Gastroesophageal sphincter (tissue), 4 donors: ENCODE data around the gene PER2. TPM values are rescaled to one million over a fixed set of nuclear protein-coding genes. Genes with fewer than 3 reads are reported as not detected.

ENCODE experiments used
- ATAC-seq: fragments of 150-250 bp; one replicate; pipeline ENCODE4 v1.9.1; 2016; ENCODE audit warnings: mild to moderate bottlenecking, moderate library complexity
- H3K27ac ChIP-seq, 4 donors: fragments of 200-600 bp; sonication (generic) in 3 of 4; 1 replicate in 3 of 4; 2 replicates in 1 of 4; pipeline ENCODE4 v1.5.1; 2016 to 2019
- H3K27me3 ChIP-seq: fragments of 200-600 bp; sonication (generic); one replicate; pipeline ENCODE4 v1.5.1; 2019
- H3K36me3 ChIP-seq, 2 donors: fragments of 200-600 bp; sonication (generic); one replicate each; pipeline ENCODE4 v1.5.1; 2019; ENCODE audit warnings: control low read depth in 1 of 2
- H3K4me1 ChIP-seq, 3 donors: fragments of 200-600 bp; sonication (generic); 1 replicate in 2 of 3; 2 replicates in 1 of 3; pipeline ENCODE4 v1.5.1; 2016 to 2019; ENCODE audit warnings: control low read depth in 2 of 3
- H3K4me3 ChIP-seq, 2 donors: fragments of 200-600 bp; sonication (generic); one replicate each; pipeline ENCODE4 v1.5.1; 2019; ENCODE audit warnings: mild to moderate bottlenecking in 1 of 2, moderate library complexity in 1 of 2
- H3K9me3 ChIP-seq, 3 donors: fragments of 200-600 bp; sonication (generic); one replicate each; pipeline ENCODE4 v1.5.1; 2017 to 2019; ENCODE audit warnings: control low read depth in 2 of 3
- CTCF ChIP-seq, 4 experiments: fragments of 200-600 bp in 2 of 4; fragments of 450-650 bp in 2 of 4; sonication (generic) in 1 of 4; IDR thresholded peaks; one replicate each; pipeline ENCODE4 v1.5.1; 2017 to 2019; ENCODE audit warnings: antibody characterized with exemption in 4 of 4, mild to moderate bottlenecking in 2 of 4, moderate library complexity in 2 of 4
- EP300 ChIP-seq: sonication (generic); formaldehyde crosslinking; IDR thresholded peaks from one replicate; pipeline ENCODE4 v1.6.1; 2017; ENCODE audit warnings: antibody characterized with exemption, mild to moderate bottlenecking
- POLR2A ChIP-seq, 2 donors: fragments of 450-650 bp; IDR thresholded peaks; one replicate each; pipeline ENCODE4 v1.6.1; 2017; ENCODE audit warnings: antibody characterized with exemption in 2 of 2, mild to moderate bottlenecking in 2 of 2, moderate library complexity in 1 of 2
- POLR2AphosphoS5 ChIP-seq: sonication (generic); formaldehyde crosslinking; IDR thresholded peaks from one replicate; pipeline ENCODE4 v1.6.1; 2017; ENCODE audit warnings: antibody characterized with exemption
- WGBS, 2 donors: methylation state at CpG; one replicate each; pipeline ENCODE4 v1.1.5; 2018; ENCODE audit warnings: low coverage in 1 of 2; 5-methylcytosine and 5-hydroxymethylcytosine counted together
- total RNA-seq, 4 donors: library from RNA; depleted of rRNA; stranded (reverse); fragments of >200 nt; gene quantifications; one replicate each; pipeline ENCODE4 v1.1.0, GENCODE V29; 2016

PER2 gene
- total RNA-seq, 4 donors from 2014 or later, result 8.7 to 20.5 (median 17.0) TPM

GRCh38 chr2:238203973-238204683 is 84.3 kb downstream of the PER2 start:
- WGBS, 2 donors, result 76 to 78% methylated on average over 6 of the region's 18 CpGs
- Histone ChIP-seq H3K4me1 (peaks cover 4 to 41% (median 15%) of the 10 kb centered on the region in 3 donors), H3K27ac (peak overlapping the region; percentile 75 to 98 (median 95)), H3K36me3 (no peaks in the 10 kb centered on the region), H3K9me3 (no peaks in the 10 kb centered on the region), H3K27me3 (no peaks in the 10 kb centered on the region), H3K4me3 (peak overlapping the region; percentile 29 to 82)
- ATAC-seq, result peak; percentile 19
- TF ChIP-seq POLR2A (IDR thresholded peaks at IDR 0.05), result no peak

- peak; percentile 88 to 95 for TF ChIP-seq POLR2A (IDR thresholded peaks at IDR 0.05)
- TF ChIP-seq CTCF (IDR thresholded peaks at IDR 0.05), result peak in 1 of 4 experiments; percentile 27
- TF ChIP-seq POLR2AphosphoS5, result peak; percentile 63
- TF ChIP-seq EP300, result no peak
- H3K4me3 ChIP-seq, result peak within 1 kb of the TSS; percentile 55 to 82
- peaks cover 4 to 49% (median 15%) of the 10 kb centered on the region in 3 donors for H3K4me1 ChIP-seq
- H3K27ac ChIP-seq, result peak within 1 kb of the TSS; percentile 81 to 98 (median 95)
- H3K36me3 ChIP-seq, result no peaks in the 10 kb centered on the region
- peak; percentile 99 for ATAC-seq
- WGBS, 2 donors, result 0% methylated on average over 6 of the region's 126 CpGs; no CpG with 5 or more reads in 1 of the 2 donors
- no peaks in the 10 kb centered on the region for H3K9me3 ChIP-seq
- no peaks in the 10 kb centered on the region for H3K27me3 ChIP-seq
Measured at GRCh38 chr2:238203094-238203972, 85.1 kb downstream of the PER2 start, which contains the start of gene ILKAP. Gene ILKAP, minus strand, starts transcription at chr2:238203695. Its CDS starts 142 bp downstream, at chr2:238203553.

- no peak for ATAC-seq
- Histone ChIP-seq H3K27ac (peak overlapping the region; percentile 81 to 98 (median 95)), H3K4me1 (peaks cover 4 to 57% (median 15%) of the 10 kb centered on the region in 3 donors), H3K9me3 (no peaks in the 10 kb centered on the region), H3K36me3 (no peaks in the 10 kb centered on the region), H3K27me3 (no peaks in the 10 kb centered on the region), H3K4me3 (peak overlapping the region; percentile 55 to 82)
- TF ChIP-seq POLR2AphosphoS5 (no peak), EP300 (no peak), POLR2A (IDR thresholded peaks at IDR 0.05) (no peak), CTCF (IDR thresholded peaks at IDR 0.05) (no peak)
- 3 to 19% methylated on average over 8 to 22 of the region's 27 CpGs for WGBS, 2 donors
Measured at GRCh38 chr2:238202326-238203093, 85.9 kb downstream of the PER2 start.

Other genes with a start within 250 kb of the PER2 start
- 10 to 100 TPM; 14.2 to 23.2 (median 16.5) TPM for gene SCLY, start 227.6 kb downstream of the PER2 start, total RNA-seq
- 1 to 10 TPM in 1 of 4 donors, under 1 TPM in 2, not detected in 1; 0.12 to 3.4 (median 0.31) TPM for gene ESPNL, start 188.3 kb downstream of the PER2 start, total RNA-seq
- 1 to 10 TPM; 1.3 to 8.1 (median 3.7) TPM for gene KLHL30, start 149.9 kb downstream of the PER2 start, total RNA-seq
- under 1 TPM in 3 of 4 donors, not detected in 1; 0.35 to 0.94 (median 0.74) TPM for gene ERFE, start 129.6 kb downstream of the PER2 start, total RNA-seq
- gene ILKAP, start 84.9 kb downstream of the PER2 start, total RNA-seq, result 10 to 100 TPM; 18.5 to 45.5 (median 35.1) TPM
- 10 to 100 TPM in 2 of 4 donors, 1 to 10 TPM in 2; 3.8 to 19.5 (median 12.2) TPM for gene HES6, start 48.6 kb downstream of the PER2 start, total RNA-seq
- gene TRAF3IP1, start 31.9 kb upstream of the PER2 start, total RNA-seq, result 10 to 100 TPM; 19.6 to 28.4 (median 21.7) TPM
- gene ASB1, start 138.3 kb upstream of the PER2 start, total RNA-seq, result 10 to 100 TPM; 27.9 to 39.3 (median 35.9) TPM